ENCODE results near the gene GRK5. TPM values are rescaled to one million over a fixed set of nuclear protein-coding genes. Genes with fewer than 3 reads are reported as not detected.
A peak's percentile ranks its signal among the peaks of the same experiment; 100 is the strongest.
"Not testable (repeated sequence)": the region's sequence is repeated elsewhere in the genome, so short reads cannot be mapped to it uniquely, and the experiment has no call there.

Gene GRK5
- total RNA-seq, 1 donor = 20.5 TPM

DNA sequence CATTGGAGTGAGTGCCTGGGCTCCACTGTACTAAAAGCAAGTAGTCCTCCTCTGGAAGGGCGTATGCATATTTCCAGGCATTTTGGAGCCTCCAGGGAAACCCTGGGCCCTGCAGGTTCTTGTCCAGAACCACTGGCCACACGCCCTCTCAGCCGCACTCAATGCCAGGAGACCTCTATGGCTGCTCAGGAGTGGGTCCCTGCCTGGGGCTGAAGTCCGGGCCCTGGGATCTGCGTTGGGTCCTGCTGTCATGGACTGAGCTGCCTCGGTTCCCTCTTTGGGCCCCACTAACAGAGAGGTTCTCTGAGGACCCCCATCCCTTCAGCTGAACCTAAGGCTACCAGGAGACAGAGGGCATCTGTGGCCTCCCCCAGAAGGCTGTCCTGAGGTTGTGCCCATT lies 58.3 kb downstream of the GRK5 start:
- no peak for DNase-seq (ENCODE audit: low read depth)
- H3K4me3 ChIP-seq (ENCODE audit: low read depth, low read length) = no peak overlapping the region
- TF ChIP-seq, protein P1, sequence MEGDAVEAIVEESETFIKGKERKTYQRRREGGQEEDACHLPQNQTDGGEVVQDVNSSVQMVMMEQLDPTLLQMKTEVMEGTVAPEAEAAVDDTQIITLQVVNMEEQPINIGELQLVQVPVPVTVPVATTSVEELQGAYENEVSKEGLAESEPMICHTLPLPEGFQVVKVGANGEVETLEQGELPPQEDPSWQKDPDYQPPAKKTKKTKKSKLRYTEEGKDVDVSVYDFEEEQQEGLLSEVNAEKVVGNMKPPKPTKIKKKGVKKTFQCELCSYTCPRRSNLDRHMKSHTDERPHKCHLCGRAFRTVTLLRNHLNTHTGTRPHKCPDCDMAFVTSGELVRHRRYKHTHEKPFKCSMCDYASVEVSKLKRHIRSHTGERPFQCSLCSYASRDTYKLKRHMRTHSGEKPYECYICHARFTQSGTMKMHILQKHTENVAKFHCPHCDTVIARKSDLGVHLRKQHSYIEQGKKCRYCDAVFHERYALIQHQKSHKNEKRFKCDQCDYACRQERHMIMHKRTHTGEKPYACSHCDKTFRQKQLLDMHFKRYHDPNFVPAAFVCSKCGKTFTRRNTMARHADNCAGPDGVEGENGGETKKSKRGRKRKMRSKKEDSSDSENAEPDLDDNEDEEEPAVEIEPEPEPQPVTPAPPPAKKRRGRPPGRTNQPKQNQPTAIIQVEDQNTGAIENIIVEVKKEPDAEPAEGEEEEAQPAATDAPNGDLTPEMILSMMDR (IDR thresholded peaks at IDR 0.05; ENCODE audit: insufficient read depth, low read length) = no peak

DNA sequence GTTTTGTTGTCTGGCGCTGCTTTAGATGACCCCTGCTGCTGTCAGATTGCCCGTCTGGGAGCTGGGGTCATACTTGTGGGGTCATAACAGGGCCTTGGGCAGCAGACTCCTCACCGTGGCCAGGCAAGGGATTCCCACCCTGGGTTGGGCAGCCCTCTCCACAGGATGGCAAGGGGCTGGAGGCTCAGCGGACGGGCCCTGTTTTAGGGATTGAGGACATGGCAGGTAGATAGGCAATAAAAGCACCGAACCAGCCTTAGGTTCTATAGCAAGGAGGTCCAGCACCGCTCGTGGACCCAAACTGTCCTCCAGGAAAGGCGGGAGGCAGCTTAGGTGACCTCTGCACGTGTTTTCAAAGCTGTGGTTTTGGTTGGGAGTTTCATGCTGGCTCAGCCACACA lies 60.0 kb downstream of the GRK5 start:
- TF ChIP-seq, protein P1 (IDR thresholded peaks at IDR 0.05; ENCODE audit: insufficient read depth, low read length) = no peak
- H3K4me3 ChIP-seq (ENCODE audit: low read depth, low read length) = no peak overlapping the region
- DNase-seq (ENCODE audit: low read depth) = no peak

DNA sequence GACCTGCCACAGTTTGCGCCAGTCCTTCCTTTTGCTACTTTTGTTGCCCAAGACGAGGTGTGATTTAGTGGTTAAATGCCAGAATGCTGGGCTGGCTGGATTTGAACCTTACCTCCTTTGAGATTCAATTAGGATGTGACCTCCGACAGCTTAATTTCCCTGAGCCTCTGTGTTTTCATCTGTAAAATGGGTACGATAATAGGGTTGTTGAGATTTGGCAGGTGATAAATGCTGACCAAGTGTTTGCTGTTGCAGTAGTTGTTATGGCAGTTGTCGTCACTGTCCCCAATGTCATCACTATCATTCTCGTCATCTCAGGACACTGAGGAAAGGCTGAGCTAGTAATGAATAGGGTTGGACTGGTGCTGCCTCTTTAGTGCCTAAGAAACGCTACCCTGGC lies 61.1 kb downstream of the GRK5 start:
- H3K4me3 ChIP-seq (ENCODE audit: low read depth, low read length) = no peak overlapping the region
- no peak for DNase-seq (ENCODE audit: low read depth)
- TF ChIP-seq, protein P1 (IDR thresholded peaks at IDR 0.05; ENCODE audit: insufficient read depth, low read length) = no peak

DNA sequence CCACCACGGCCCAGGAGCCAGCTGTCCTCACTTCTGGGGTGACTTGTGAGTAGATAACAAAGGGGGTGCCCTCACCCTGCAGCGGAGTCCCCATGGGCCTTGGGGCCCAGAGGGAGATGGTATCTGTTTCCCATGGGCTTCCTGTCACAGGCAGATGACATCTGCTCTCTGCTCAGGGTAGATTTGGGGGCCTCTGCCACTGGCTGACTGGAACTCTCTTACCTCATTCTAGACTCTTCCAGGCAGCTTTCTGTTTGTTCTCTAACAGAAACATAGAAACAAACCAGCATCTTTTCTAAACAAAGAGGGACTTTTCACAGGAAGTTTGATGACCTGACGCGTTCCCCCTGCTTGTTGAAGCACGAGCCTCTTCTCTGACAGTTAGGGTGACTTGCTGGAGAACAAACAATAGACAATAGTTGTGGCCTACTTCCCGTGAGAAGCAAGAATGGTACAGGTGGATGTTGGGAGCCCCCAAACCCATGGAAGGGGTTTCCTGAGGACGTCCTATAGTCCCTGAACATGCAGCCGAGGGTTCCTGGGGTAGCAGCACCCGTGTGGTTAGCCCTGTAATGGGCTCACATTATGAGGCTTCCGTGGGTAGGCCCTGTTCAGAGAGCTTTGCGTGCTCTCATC lies 61.6 kb downstream of the GRK5 start:
- no peak for DNase-seq (ENCODE audit: low read depth)
- no peak overlapping the region for H3K4me3 ChIP-seq (ENCODE audit: low read depth, low read length)
- TF ChIP-seq, protein P1 (IDR thresholded peaks at IDR 0.05; ENCODE audit: insufficient read depth, low read length) = no peak

DNA sequence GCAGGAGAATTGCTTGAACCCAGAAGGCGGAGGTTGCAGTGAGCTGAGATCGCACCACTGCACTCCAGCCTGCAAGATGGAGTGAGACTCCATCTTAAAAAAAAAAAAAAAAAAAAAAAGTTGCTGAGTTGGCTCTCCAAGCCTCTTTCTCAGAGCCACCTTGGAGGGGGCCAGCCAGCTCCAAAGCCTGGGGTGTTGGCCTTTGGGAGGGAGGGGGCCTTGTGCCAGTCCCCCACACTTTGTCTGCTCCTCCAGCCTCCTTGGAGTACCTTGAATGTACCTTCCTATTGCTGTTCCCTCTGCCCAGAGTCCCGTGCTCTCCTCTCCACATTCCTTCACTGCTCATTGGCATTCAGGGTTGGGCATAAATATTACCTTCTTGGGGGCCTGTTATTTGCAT lies 62.4 kb downstream of the GRK5 start:
- TF ChIP-seq, protein P1 (IDR thresholded peaks at IDR 0.05; ENCODE audit: insufficient read depth, low read length) = no peak
- DNase-seq (ENCODE audit: low read depth) = no peak
- no peak overlapping the region for H3K4me3 ChIP-seq (ENCODE audit: low read depth, low read length)

DNA sequence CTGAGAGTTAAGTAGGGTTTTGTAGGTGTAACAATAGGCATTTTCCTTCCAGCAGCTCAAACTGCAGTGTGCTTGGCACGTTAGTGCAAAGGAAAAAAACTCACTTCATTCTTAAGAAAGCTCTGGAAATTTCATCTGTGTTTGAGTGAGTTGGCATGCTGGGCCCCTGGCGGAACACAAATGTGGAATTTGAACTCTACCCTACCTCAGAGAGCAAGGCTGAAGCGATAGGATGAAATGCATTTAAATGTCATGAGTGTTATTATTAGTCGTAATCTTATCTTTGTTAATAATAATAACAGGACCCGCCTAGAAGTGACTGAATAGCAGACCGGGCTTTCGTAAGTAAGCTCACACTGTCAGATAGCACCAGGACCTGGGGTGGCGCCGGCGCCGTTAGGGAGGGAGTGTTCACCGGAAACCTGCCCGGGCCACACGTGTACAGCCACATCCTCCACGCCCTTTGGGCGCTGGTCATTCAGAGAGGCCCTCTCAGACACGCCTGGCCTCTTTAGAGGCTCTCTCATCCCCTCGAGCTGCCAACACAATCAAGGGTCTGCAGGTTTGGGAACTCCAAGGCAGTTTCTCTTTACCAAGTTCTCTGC lies 63.5 kb downstream of the GRK5 start:
- TF ChIP-seq, protein P1 (IDR thresholded peaks at IDR 0.05; ENCODE audit: insufficient read depth, low read length) = no peak
- peak overlapping the region; percentile 39 for H3K4me3 ChIP-seq (ENCODE audit: low read depth, low read length)
- peak; percentile 97 for DNase-seq (ENCODE audit: low read depth)

DNA sequence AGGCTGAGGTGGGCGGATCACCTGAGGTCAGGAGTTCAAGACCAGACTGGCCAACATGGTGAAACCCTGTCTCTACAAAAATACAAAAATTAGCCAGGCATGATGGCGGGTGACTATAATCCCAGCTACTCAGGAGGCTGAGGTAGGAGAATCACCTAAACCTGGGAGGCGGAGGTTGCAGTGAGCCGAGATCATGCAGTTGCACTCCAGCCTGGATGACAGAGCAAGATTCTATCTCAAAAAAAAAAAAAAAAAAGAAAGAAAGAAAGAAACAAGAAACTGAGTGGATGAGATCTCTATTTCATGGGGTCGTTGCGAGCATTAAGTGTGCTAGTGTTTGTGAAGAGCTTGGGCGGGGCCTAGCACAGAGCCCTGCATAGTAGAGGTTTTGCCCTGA lies 65.0 kb downstream of the GRK5 start:
- not testable (repeated sequence) for H3K4me3 ChIP-seq (ENCODE audit: low read depth, low read length); DNase-seq (ENCODE audit: low read depth)

All from fibroblast of the aortic adventitia (primary cell).